Fibroblast of lung (primary cell): ENCODE measurements around the gene DDX51. TPM values are rescaled to one million over a fixed set of nuclear protein-coding genes. Genes with fewer than 3 reads are reported as not detected.

Experiments
- DNase-seq, 2 donors: peaks; one replicate each; pipeline versions ENCODE4 v3.0.0 to v3.0.0-alpha.2; 2010; ENCODE audit warnings: low read depth in 2 of 2
- H2AFZ ChIP-seq: 2 replicates; pipeline ENCODE4 v1.5.1; 2012; ENCODE audit warnings: low read length, control low read depth, inconsistent platforms
- H3K27ac ChIP-seq: 2 replicates; pipeline ENCODE4 v1.5.1; 2011; ENCODE audit warnings: low read length, control low read depth; ENCODE audit not compliant: insufficient read depth
- H3K27me3 ChIP-seq: 2 replicates; pipeline ENCODE4 v1.5.1; 2011; ENCODE audit warnings: mild to moderate bottlenecking, low read length; ENCODE audit not compliant: control insufficient read depth, insufficient read depth
- H3K36me3 ChIP-seq: 2 replicates; pipeline ENCODE4 v1.5.1; 2011; ENCODE audit warnings: low read length; ENCODE audit not compliant: control insufficient read depth, insufficient read depth
- H3K4me1 ChIP-seq: 2 replicates; pipeline ENCODE4 v1.5.1; 2011; ENCODE audit warnings: low read length; ENCODE audit not compliant: control insufficient read depth, insufficient read depth; ENCODE audit errors: extremely low read depth
- H3K4me2 ChIP-seq: 2 replicates; pipeline ENCODE4 v1.5.1; 2011; ENCODE audit warnings: low read length, control low read depth; ENCODE audit not compliant: insufficient read depth; ENCODE audit errors: extremely low read depth
- H3K4me3 ChIP-seq, 4 experiments: fragments of 200-600 bp in 1 of 4; sonication (generic) in 1 of 4; replicated peaks in 1 of 4; 2 replicates each; pipeline ENCODE4 v1.5.1; 2011 to 2016; ENCODE audit warnings: low read length in 4 of 4, low read depth in 3 of 4, mild to moderate bottlenecking in 3 of 4, control low read depth in 2 of 4, inconsistent platforms in 1 of 4, mixed read lengths in 1 of 4; ENCODE audit not compliant: insufficient read depth in 1 of 4; ENCODE audit errors: control extremely low read depth in 1 of 4
- H3K79me2 ChIP-seq: 2 replicates; pipeline ENCODE4 v1.5.1; 2012; ENCODE audit warnings: mild to moderate bottlenecking, low read length, inconsistent platforms; ENCODE audit not compliant: control insufficient read depth, insufficient read depth
- H3K9ac ChIP-seq: 2 replicates; pipeline ENCODE4 v1.5.1; 2011; ENCODE audit warnings: mild to moderate bottlenecking, low read length, control low read depth; ENCODE audit not compliant: insufficient read depth
- H3K9me3 ChIP-seq: 2 replicates; pipeline ENCODE4 v1.5.1; 2012; ENCODE audit warnings: low read depth, low read length; ENCODE audit not compliant: control insufficient read depth, insufficient read depth
- H4K20me1 ChIP-seq: 2 replicates; pipeline ENCODE4 v1.5.1; 2011; ENCODE audit warnings: low read length; ENCODE audit not compliant: control insufficient read depth, insufficient read depth; ENCODE audit errors: extremely low read depth
- CTCF ChIP-seq, 2 donors: IDR thresholded peaks in 1 of 2; conservative IDR thresholded peaks in 1 of 2; 1 replicate in 1 of 2; 2 replicates in 1 of 2; pipeline ENCODE4 v1.5.1; 2011 to 2012; ENCODE audit warnings: low read length in 2 of 2, control low read depth in 1 of 2, inconsistent platforms in 1 of 2, low read depth in 1 of 2, mild to moderate bottlenecking in 1 of 2
- EZH2 ChIP-seq: IDR thresholded peaks from 2 replicates; pipeline ENCODE4 v1.5.1; 2012; ENCODE audit warnings: low read length, control low read depth, mild to moderate bottlenecking; ENCODE audit errors: missing control alignments
- polyA plus RNA-seq, 2 donors: library from polyadenylated mRNA; depleted of rRNA in 1 of 2; stranded (reverse) in 1 of 2; unstranded in 1 of 2; fragments of >200 nt; gene quantifications; 2 replicates each; pipeline ENCODE4 v1.2.1, GENCODE V29; 2011 to 2012; ENCODE audit warnings: missing spikeins in 1 of 2
- total RNA-seq: library from RNA; depleted of rRNA; stranded (reverse); fragments of >200 nt; gene quantifications from 2 replicates; pipeline ENCODE4 v1.2.1, GENCODE V29; 2014

Gene DDX51
- total and polyA plus RNA-seq, 2 donors (not counting 1 experiment from before 2014, with no cell fraction given): 3.7 to 7.4 TPM

- no peak for DNase-seq
- Histone ChIP-seq H3K9me3 (no peaks in the 10 kb centered on the region), H4K20me1 (no peaks in the 10 kb centered on the region), H3K27ac (no peak overlapping the region), H2AFZ (no peak overlapping the region), H3K4me3 (no peak overlapping the region), H3K36me3 (no peaks in the 10 kb centered on the region), H3K4me2 (no peak overlapping the region), H3K79me2 (no peaks in the 10 kb centered on the region), H3K9ac (no peak overlapping the region), H3K4me1 (no peaks in the 10 kb centered on the region), H3K27me3 (peaks cover 10% of the 10 kb centered on the region)
- no peak for TF ChIP-seq CTCF (conservative IDR thresholded peaks at IDR 0.05 in 1 of 2, IDR thresholded peaks at IDR 0.05 in 1 of 2; ENCODE audit: low read depth in 1 of 2, low read length in 2 of 2)
- TF ChIP-seq EZH2: no peak
These were observed 27.9 kb upstream of the DDX51 start for GRCh38 chr12:132171968-132172521.

- Histone ChIP-seq H3K4me1 (no peaks in the 10 kb centered on the region), H2AFZ (no peak overlapping the region), H3K4me2 (no peak overlapping the region), H4K20me1 (no peaks in the 10 kb centered on the region), H3K9ac (no peak overlapping the region), H3K27ac (no peak overlapping the region), H3K9me3 (no peaks in the 10 kb centered on the region), H3K27me3 (peaks cover 9% of the 10 kb centered on the region), H3K36me3 (no peaks in the 10 kb centered on the region), H3K79me2 (no peaks in the 10 kb centered on the region), H3K4me3 (no peak overlapping the region)
- no peak for DNase-seq
- TF ChIP-seq EZH2: no peak
- TF ChIP-seq CTCF (conservative IDR thresholded peaks at IDR 0.05 in 1 of 2, IDR thresholded peaks at IDR 0.05 in 1 of 2; ENCODE audit: low read depth in 1 of 2, low read length in 2 of 2): no peak
These were observed 27.3 kb upstream of the DDX51 start for GRCh38 chr12:132171293-132171967.

- Histone ChIP-seq H3K9me3 (no peaks in the 10 kb centered on the region), H3K9ac (no peak overlapping the region)
These were observed 26.6 kb upstream of the DDX51 start for GRCh38 chr12:132170637-132171292.

More at GRCh38 chr12:132170637-132171292, 26.6 kb upstream of the DDX51 start:
- TF ChIP-seq CTCF (conservative IDR thresholded peaks at IDR 0.05 in 1 of 2, IDR thresholded peaks at IDR 0.05 in 1 of 2; ENCODE audit: low read depth in 1 of 2, low read length in 2 of 2) (no peak), EZH2 (no peak)
- no peaks in the 10 kb centered on the region for H3K36me3 ChIP-seq
- no peak overlapping the region for H2AFZ ChIP-seq
- peaks cover 6% of the 10 kb centered on the region for H3K27me3 ChIP-seq
- no peaks in the 10 kb centered on the region for H3K4me1 ChIP-seq
- H3K4me3 ChIP-seq: no peak overlapping the region
- H3K27ac ChIP-seq: no peak overlapping the region
- no peak for DNase-seq
- H4K20me1 ChIP-seq: no peaks in the 10 kb centered on the region
- no peaks in the 10 kb centered on the region for H3K79me2 ChIP-seq
- no peak overlapping the region for H3K4me2 ChIP-seq
